Neural cell (in vitro differentiated cells): ENCODE measurements around the gene TMOD1. TPM values are rescaled to one million over a fixed set of nuclear protein-coding genes. Genes with fewer than 3 reads are reported as not detected.

Source experiments
- H2AFZ ChIP-seq: fragments of 200-600, 300-800 bp; sonication (generic), shearing (Covaris generic); 2 replicates; pipeline ENCODE4 v1.6.0; 2014; ENCODE audit warnings: low read depth, mild to moderate bottlenecking, antibody characterized with exemption, low read length, moderate library complexity
- H3F3A ChIP-seq: fragments of 200-600 bp; shearing (Covaris generic); 2 replicates; pipeline ENCODE4 v1.6.1; 2016; ENCODE audit warnings: mild to moderate bottlenecking, moderate library complexity, mixed read lengths, antibody characterized with exemption, low read length; ENCODE audit not compliant: insufficient read depth, poor library complexity, severe bottlenecking
- H3K27ac ChIP-seq: fragments of 200-600, 300-800 bp; sonication (generic), shearing (Covaris generic); 2 replicates; pipeline ENCODE4 v1.5.1; 2014; ENCODE audit warnings: mild to moderate bottlenecking, low read length, moderate library complexity
- H3K27me3 ChIP-seq: fragments of 300-800, 200-600 bp; sonication (generic), shearing (Covaris generic); 2 replicates; pipeline ENCODE4 v1.6.0; 2014; ENCODE audit warnings: mild to moderate bottlenecking, low read depth, low read length, moderate library complexity; ENCODE audit not compliant: insufficient read depth
- H3K36me3 ChIP-seq: fragments of 300-800, 200-600 bp; sonication (generic), shearing (Covaris generic); 2 replicates; pipeline ENCODE4 v1.5.1; 2014; ENCODE audit warnings: mild to moderate bottlenecking, antibody characterized with exemption, low read length, moderate library complexity; ENCODE audit not compliant: insufficient read depth
- H3K4me2 ChIP-seq: fragments of 300-800, 200-600 bp; sonication (generic), shearing (Covaris generic); 2 replicates; pipeline ENCODE4 v1.6.0; 2014; ENCODE audit warnings: mild to moderate bottlenecking, low read length
- H3K4me3 ChIP-seq: fragments of 300-800, 200-600 bp; sonication (generic), shearing (Covaris generic); 2 replicates; pipeline ENCODE4 v1.5.1; 2014; ENCODE audit warnings: mild to moderate bottlenecking, low read length, moderate library complexity
- H3K79me2 ChIP-seq: fragments of 200-600 bp; shearing (Covaris generic); replicated peaks from 2 replicates; pipeline ENCODE4 v1.6.0; 2014; ENCODE audit warnings: mild to moderate bottlenecking, low read length, moderate library complexity; ENCODE audit not compliant: insufficient read depth
- H3K9ac ChIP-seq: fragments of 300-800, 200-600 bp; sonication (generic), shearing (Covaris generic); 2 replicates; pipeline ENCODE4 v1.6.1; 2016; ENCODE audit warnings: mild to moderate bottlenecking, low read length, mixed read lengths
- H3K9me2 ChIP-seq: fragments of 200-600 bp; shearing (Covaris generic); 2 replicates; pipeline ENCODE4 v1.6.1; 2016; ENCODE audit warnings: mild to moderate bottlenecking, low read length, mixed read lengths; ENCODE audit not compliant: insufficient read depth
- H3K9me3 ChIP-seq: fragments of 200-600, 300-800 bp; sonication (generic), shearing (Covaris generic); 2 replicates; pipeline ENCODE4 v1.6.1; 2016; ENCODE audit warnings: mild to moderate bottlenecking, mixed run types, low read length, moderate library complexity, mixed read lengths
- H4K20me1 ChIP-seq: fragments of 200-600 bp; shearing (Covaris generic); 2 replicates; pipeline ENCODE4 v1.6.1; 2016; ENCODE audit warnings: mild to moderate bottlenecking, mixed run types; ENCODE audit not compliant: insufficient read depth
- CTCF ChIP-seq: fragments of 450-650 bp; IDR thresholded peaks from 2 replicates; pipeline ENCODE4 v1.5.1; 2014; ENCODE audit warnings: antibody characterized with exemption, mild to moderate bottlenecking, moderate library complexity; ENCODE audit not compliant: poor library complexity, severe bottlenecking
- EP300 ChIP-seq: fragments of 450-650 bp; conservative IDR thresholded peaks from 2 replicates; pipeline ENCODE4 v1.6.1; 2014; ENCODE audit warnings: antibody characterized with exemption, mild to moderate bottlenecking, moderate library complexity; ENCODE audit not compliant: poor library complexity, severe bottlenecking
- EZH2 ChIP-seq: fragments of 200-600, 300-800 bp; shearing (Covaris generic), sonication (generic); IDR thresholded peaks from 2 replicates; pipeline ENCODE4 v1.6.1; 2014; ENCODE audit warnings: antibody characterized with exemption, low read length, borderline replicate concordance, mild to moderate bottlenecking; ENCODE audit not compliant: insufficient read depth, poor library complexity, severe bottlenecking
- MXI1 ChIP-seq: fragments of 450-650 bp; conservative IDR thresholded peaks from 2 replicates; pipeline ENCODE4 v1.6.1; 2014; ENCODE audit warnings: antibody characterized with exemption, mild to moderate bottlenecking; ENCODE audit not compliant: poor library complexity, severe bottlenecking
- POLR2AphosphoS5 ChIP-seq: IDR thresholded peaks from 2 replicates; pipeline ENCODE4 v1.6.1; 2012
- RAD21 ChIP-seq: fragments of 450-650 bp; conservative IDR thresholded peaks from 2 replicates; pipeline ENCODE4 v1.6.1; 2014; ENCODE audit warnings: antibody characterized with exemption, mild to moderate bottlenecking, moderate library complexity
- REST ChIP-seq: IDR thresholded peaks from 2 replicates; pipeline ENCODE4 v1.6.1; 2012; ENCODE audit warnings: borderline replicate concordance
- SMC3 ChIP-seq: fragments of 450-650 bp; conservative IDR thresholded peaks from 2 replicates; pipeline ENCODE4 v1.6.1; 2014; ENCODE audit warnings: antibody characterized with exemption, mild to moderate bottlenecking, moderate library complexity; ENCODE audit not compliant: poor library complexity
- TAF1 ChIP-seq: IDR thresholded peaks from 2 replicates; pipeline ENCODE4 v1.6.1; 2012; ENCODE audit warnings: low read depth
- polyA plus RNA-seq: library from polyadenylated mRNA; depleted of rRNA; stranded (reverse); fragments of >200 nt; gene quantifications from 2 replicates; pipeline ENCODE4 v1.2.3, GENCODE V29; 2014

Gene TMOD1
- polyA plus RNA-seq, 1 donor from 2014 or later, result 0.17 TPM

- H3K4me2 ChIP-seq, result no peak overlapping the region
- H3K9ac ChIP-seq, result no peak overlapping the region
- H4K20me1 ChIP-seq, result no peaks in the 10 kb centered on the region
- H3K36me3 ChIP-seq, result no peaks in the 10 kb centered on the region
- H3K27ac ChIP-seq, result no peak overlapping the region
- no peaks in the 10 kb centered on the region for H3K79me2 ChIP-seq
- no peaks in the 10 kb centered on the region for H3K27me3 ChIP-seq
- no peak overlapping the region for H3K4me3 ChIP-seq
- no peaks in the 10 kb centered on the region for H3F3A ChIP-seq
- peaks cover 5% of the 10 kb centered on the region for H3K9me3 ChIP-seq
- H3K9me2 ChIP-seq, result no peaks in the 10 kb centered on the region
- TF ChIP-seq RAD21 (no peak), MXI1 (no peak), TAF1 (no peak)
- no peak overlapping the region for H2AFZ ChIP-seq
Observed at GRCh38 chr9:97480174-97480573, 21.3 kb upstream of the TMOD1 start.

- Histone ChIP-seq H3F3A (no peaks in the 10 kb centered on the region), H3K27me3 (no peaks in the 10 kb centered on the region), H4K20me1 (no peaks in the 10 kb centered on the region), H3K9me3 (peaks cover 5% of the 10 kb centered on the region), H3K9me2 (no peaks in the 10 kb centered on the region), H3K79me2 (no peaks in the 10 kb centered on the region), H3K27ac (no peak overlapping the region), H3K9ac (no peak overlapping the region), H3K4me3 (no peak overlapping the region), H3K36me3 (no peaks in the 10 kb centered on the region), H3K4me2 (no peak overlapping the region), H2AFZ (no peak overlapping the region)
- TF ChIP-seq EP300 (no peak), CTCF (no peak), POLR2AphosphoS5 (no peak), MXI1 (no peak)
Observed at GRCh38 chr9:97480749-97481148, 20.7 kb upstream of the TMOD1 start.

GRCh38 chr9:97484134-97484533 is 17.3 kb upstream of the TMOD1 start:
- H2AFZ ChIP-seq, result no peak overlapping the region
- H3K4me2 ChIP-seq, result no peak overlapping the region
- peaks cover 5% of the 10 kb centered on the region for H3K9me3 ChIP-seq
- no peak overlapping the region for H3K9ac ChIP-seq
- H3K79me2 ChIP-seq, result no peaks in the 10 kb centered on the region
- no peaks in the 10 kb centered on the region for H4K20me1 ChIP-seq
- no peaks in the 10 kb centered on the region for H3K27me3 ChIP-seq
- no peaks in the 10 kb centered on the region for H3F3A ChIP-seq
- H3K27ac ChIP-seq, result no peak overlapping the region
- H3K36me3 ChIP-seq, result no peaks in the 10 kb centered on the region
- no peak for TF ChIP-seq TAF1
- TF ChIP-seq RAD21, result no peak
- no peak for TF ChIP-seq EP300
- TF ChIP-seq POLR2AphosphoS5, result no peak
- no peak for TF ChIP-seq REST
- TF ChIP-seq MXI1, result no peak
- no peak for TF ChIP-seq SMC3
- TF ChIP-seq CTCF, result no peak
- TF ChIP-seq EZH2, result no peak
- H3K9me2 ChIP-seq, result no peaks in the 10 kb centered on the region
- no peak overlapping the region for H3K4me3 ChIP-seq
